ENCODE data around the gene ZFHX3.
"Not testable (repeated sequence)": the region's sequence is repeated elsewhere in the genome, so short reads cannot be mapped to it uniquely, and the experiment has no call there.

The ZFHX3 gene
- 6.3 to 76.1 (median 18.0) reads per million in 18 experiments for total RNA-seq

- DNase-seq = peak; percentile 58 to 74
Measured at GRCh38 chr16:73047536-73048291, at the start of gene ZFHX3. TSS of gene ZFHX3 (minus strand) at chr16:73048128. CDS start at chr16:72960145, 87,983 bp downstream.

- DNase-seq = no peak
Measured at GRCh38 chr16:73096510-73096909, 48.6 kb upstream of the ZFHX3 start.

- peak; percentile 47 to 58 for DNase-seq
Measured at GRCh38 chr16:73095885-73096421, 48.0 kb upstream of the ZFHX3 start.

GRCh38 chr16:73095142-73095820, 47.4 kb upstream of the ZFHX3 start:
- DNase-seq = no peak

GRCh38 chr16:73094371-73094770, 46.4 kb upstream of the ZFHX3 start:
- no peak for DNase-seq

- DNase-seq = no peak
Measured at GRCh38 chr16:73093146-73094144, 45.5 kb upstream of the ZFHX3 start.

- no peak for DNase-seq
Measured at GRCh38 chr16:73092236-73092781, 44.4 kb upstream of the ZFHX3 start.

- no peak for DNase-seq
Measured at GRCh38 chr16:73091174-73091573, 43.2 kb upstream of the ZFHX3 start.

- no peak for DNase-seq
Measured at GRCh38 chr16:73089420-73089819, 41.5 kb upstream of the ZFHX3 start.

GRCh38 chr16:73086108-73086507, 38.2 kb upstream of the ZFHX3 start:
- DNase-seq = peak; percentile 91 to 96

GRCh38 chr16:73083271-73083670, 35.3 kb upstream of the ZFHX3 start:
- no peak for DNase-seq

- DNase-seq = peak; percentile 79 to 92
Measured at GRCh38 chr16:73082634-73083051, 34.7 kb upstream of the ZFHX3 start.

- DNase-seq = no peak
Measured at GRCh38 chr16:73080931-73081330, 33.0 kb upstream of the ZFHX3 start.

GRCh38 chr16:73076324-73076810, 28.4 kb upstream of the ZFHX3 start:
- DNase-seq = peak in 1 of 2 donors; percentile 37

- DNase-seq = no peak
Measured at GRCh38 chr16:73074382-73074781, 26.5 kb upstream of the ZFHX3 start.

GRCh38 chr16:73072051-73072450, 24.1 kb upstream of the ZFHX3 start:
- DNase-seq = not testable (repeated sequence)

GRCh38 chr16:73071131-73071940, 23.4 kb upstream of the ZFHX3 start:
- no peak for DNase-seq

- no peak for DNase-seq
Measured at GRCh38 chr16:73069581-73070262, 21.8 kb upstream of the ZFHX3 start.

- peak; percentile 95 to 97 for DNase-seq
Measured at GRCh38 chr16:73068541-73069401, 20.8 kb upstream of the ZFHX3 start.
